Activated CD8-positive, alpha-beta memory T cell treated with anti-CD3 and anti-CD28 coated beads, Interleukin-2, amount 50 U/mL, for 48 hours (primary cell): ENCODE measurements around the gene FASN.
"Not testable (repeated sequence)": the region's sequence is repeated elsewhere in the genome, so short reads cannot be mapped to it uniquely, and the experiment has no call there.

Experiments used
- DNase-seq: peaks from one replicate; pipeline ENCODE4 v3.0.0-alpha.2; 2020

Gene FASN

DNA sequence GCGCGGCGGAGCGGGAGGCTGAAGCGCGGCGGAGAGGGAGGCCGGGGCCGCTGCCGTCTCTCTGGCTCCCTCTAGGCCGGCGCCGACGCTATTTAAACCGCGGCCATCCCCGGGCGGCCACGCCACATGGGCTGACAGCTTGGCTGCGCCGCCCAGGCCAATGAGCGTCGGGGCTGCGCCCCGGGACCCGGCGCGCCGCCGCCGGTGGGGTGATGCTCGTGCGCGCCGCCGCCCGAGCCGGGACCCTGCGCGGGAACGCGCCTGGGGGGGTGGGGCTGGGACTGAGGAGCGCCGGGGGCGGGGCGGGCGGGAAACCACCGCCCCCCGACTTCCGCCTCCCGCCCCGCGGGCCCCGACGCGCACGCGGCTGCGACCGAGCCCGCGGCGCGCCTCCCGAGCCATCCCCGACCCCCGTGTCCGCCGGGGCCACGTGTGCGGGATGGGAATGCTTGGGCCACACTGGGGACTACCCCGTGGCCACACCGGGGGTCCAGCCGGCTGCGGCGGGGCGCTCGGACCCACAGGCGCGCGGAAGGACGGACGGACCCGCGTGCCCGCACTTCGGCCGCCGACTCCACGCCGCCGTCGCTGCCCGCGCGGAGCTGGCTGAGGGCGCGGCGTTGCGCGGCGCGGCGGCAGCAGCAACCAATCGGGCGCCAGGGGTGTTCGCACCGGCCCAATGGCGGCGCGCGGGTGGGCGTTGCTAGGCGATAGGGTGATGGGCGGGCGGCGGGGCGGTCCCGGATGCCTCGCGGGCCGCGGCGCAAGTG is at the start of gene FASN:
Gene FASN, minus strand, starts transcription at position 68 of the 770 bp plus-strand sequence. CDS start 1,791 bp downstream, outside the sequence.
- DNase-seq, result peak; percentile 97

DNA sequence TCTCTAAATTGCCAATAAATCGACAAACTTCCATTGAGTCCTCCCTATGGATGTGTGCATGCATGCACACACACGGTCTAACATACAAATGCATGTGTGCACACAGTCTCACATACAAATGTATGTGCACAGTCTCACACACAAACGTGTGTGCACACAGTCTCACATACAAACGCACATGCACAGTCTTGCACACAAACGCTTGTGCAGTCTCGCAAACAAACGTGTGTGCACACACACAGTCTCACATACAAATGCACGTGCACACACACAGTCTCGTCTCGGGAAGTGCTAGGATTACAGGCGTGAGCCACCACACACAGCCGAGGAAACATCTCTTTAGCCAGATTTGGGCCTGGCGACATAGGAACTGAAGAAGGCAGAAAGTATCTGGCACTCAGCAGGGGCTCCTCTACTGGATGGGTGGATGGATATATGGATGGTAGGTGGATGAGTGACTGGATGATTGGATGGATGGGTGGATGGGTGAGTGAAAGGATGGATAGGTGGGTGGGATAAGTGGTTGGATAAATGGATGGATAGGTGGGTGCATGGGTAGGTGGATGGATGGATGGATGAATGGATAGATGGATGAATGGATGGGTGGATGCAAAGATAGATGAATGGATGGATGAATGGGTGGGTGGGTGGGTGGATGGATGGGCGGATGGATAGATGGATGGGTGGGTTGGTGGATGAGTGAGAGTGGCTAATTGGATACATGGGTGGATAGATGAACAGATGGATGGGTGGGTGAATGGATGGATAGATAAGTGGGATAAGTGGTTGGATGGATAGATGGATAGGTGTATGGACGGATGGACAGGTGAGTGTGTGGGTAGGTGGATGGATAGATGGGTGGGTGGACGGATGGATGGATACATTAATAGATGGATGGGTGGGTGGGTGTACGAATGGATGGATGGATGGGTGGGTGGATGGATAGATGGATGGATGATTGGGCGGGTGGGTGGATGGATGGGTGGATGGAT is 48.9 kb upstream of the FASN start:
- DNase-seq, result no peak

DNA sequence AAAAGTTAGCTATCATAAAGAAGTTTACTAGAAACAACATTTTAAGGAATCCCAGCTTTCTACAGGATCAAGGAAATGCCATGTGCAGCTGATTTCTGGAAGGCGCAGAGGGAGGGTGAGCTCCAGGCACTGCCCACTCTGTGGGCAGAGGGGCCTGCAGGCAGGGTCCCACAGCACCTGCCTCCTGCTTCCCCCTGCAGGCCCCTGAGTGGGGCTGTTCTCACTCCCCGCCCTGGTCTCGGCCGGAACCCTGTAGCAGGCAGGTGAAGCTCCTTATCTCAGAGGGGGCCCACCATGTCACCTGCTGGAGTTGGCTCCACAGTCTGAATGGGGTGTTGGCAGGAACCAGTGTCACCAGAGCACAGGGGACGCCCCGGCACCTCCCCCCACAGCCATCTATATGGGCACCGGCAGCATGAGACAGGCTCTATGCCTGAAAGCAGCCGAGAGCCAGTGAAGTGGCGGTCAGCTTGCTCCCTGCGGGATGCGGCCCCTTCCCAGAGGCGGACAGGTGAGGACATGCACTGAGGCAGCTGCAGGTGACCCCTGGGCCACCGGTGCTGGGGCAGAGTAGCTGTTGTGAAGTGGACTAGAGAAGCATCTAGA is 47.6 kb upstream of the FASN start:
- DNase-seq, result no peak

DNA sequence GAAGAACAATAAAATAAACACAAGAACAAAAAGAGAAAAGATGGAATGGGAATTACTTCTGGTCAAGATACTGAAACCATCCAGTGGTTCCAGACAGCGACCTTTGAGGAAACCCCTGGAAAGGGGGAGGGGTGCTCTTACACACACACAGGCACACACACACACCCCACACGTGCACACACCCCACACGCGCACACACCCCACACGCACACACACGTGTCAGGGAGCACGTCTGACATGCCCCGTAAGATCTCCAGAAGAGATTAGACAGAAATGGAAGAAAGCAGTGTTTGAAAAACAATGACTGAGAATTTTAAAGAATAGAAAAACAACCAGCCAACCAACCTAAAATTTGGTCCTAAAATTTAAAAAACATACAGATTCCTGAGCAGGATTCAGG is 45.3 kb upstream of the FASN start:
- no peak for DNase-seq

- DNase-seq, result not testable (repeated sequence)
These were observed 41.9 kb upstream of the FASN start for GRCh38 chr17:82139961-82140360.

DNA sequence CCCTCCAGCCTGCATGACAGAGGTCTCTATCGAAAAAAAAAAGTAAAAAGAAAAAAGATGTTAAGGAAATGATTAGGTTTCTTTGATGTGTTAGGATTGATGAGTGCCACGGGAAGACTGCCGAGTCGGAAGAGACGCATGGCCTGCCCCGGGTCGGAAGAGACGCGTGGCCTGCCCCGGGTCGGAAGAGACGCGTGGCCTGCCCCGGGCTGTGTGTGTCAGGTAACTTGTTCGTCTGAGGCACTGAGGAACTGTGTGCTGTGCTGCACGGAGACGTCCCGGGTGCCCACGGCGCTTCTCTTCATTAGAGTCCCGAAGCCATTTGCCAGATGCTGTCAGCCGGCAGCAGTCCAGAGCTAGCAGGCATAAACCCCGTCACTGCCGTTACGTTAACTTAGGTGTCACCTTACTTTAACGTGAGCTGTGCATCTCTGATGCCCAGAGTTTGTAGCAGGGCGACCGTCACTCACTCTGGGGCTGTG is 40.5 kb upstream of the FASN start:
- DNase-seq, result no peak

GRCh38 chr17:82134101-82134500 is 36.1 kb upstream of the FASN start:
- no peak for DNase-seq

DNA sequence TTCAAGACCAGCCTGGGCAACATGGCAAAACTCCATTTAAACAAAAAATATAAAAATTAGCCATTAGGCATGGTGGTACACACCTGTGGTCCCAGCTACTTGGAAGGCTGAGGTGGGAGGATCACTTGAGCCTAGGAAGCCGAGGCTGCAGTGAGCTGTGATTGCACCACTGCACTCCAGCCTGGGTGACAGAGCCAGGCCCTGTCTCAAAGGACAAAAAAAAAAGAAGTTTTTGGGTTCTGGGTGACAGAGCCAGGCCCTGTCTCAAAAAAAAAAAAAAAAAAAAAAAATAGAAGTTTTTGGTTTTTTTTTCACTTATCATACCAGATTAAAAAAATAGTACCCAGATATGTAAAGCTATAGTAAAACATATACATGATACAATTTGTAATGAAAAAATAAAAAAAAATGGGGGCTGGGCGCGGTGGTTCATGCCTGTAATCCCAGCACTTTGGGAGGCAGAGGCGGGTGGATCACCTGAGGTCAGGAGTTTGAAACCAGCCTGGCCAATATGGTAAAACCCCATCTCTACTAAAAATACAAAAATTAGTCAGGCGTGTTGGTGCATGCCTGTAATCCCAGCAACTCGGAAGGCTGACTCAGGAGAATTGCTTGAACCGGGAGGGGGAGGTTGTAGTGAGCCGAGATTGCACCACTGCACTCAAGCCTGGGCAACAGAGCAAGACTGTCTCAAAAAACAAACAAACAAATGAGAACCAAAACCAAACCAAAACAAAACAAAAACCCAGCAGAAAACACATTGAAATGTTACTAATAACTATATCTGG is 35.3 kb upstream of the FASN start:
- DNase-seq, result not testable (repeated sequence)

- DNase-seq, result no peak
These were observed 31.1 kb upstream of the FASN start for GRCh38 chr17:82129095-82129494.

DNA sequence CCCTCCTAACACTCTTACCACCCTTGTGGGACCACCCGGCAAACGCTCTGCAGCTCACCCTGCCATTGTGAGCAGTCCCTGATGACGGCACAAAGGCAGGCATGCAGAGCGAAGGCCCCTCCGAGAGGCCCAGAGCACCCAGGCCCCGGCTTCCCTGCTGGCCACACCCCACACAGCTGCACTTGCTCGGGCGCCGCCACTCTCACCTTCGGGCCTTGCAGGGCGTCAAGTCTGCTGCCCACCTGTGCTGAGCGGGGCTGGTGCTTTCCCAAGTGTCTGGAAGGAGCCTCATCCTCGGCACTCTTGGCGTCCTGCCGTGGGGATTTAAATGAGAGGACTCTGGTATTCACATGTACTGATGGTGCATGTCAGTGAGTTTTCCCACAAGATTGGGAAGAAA is 30.3 kb upstream of the FASN start:
- no peak for DNase-seq

GRCh38 chr17:82127704-82128103 is 29.7 kb upstream of the FASN start:
- DNase-seq, result no peak

GRCh38 chr17:82127315-82127595 is 29.2 kb upstream of the FASN start:
- DNase-seq, result no peak

DNA sequence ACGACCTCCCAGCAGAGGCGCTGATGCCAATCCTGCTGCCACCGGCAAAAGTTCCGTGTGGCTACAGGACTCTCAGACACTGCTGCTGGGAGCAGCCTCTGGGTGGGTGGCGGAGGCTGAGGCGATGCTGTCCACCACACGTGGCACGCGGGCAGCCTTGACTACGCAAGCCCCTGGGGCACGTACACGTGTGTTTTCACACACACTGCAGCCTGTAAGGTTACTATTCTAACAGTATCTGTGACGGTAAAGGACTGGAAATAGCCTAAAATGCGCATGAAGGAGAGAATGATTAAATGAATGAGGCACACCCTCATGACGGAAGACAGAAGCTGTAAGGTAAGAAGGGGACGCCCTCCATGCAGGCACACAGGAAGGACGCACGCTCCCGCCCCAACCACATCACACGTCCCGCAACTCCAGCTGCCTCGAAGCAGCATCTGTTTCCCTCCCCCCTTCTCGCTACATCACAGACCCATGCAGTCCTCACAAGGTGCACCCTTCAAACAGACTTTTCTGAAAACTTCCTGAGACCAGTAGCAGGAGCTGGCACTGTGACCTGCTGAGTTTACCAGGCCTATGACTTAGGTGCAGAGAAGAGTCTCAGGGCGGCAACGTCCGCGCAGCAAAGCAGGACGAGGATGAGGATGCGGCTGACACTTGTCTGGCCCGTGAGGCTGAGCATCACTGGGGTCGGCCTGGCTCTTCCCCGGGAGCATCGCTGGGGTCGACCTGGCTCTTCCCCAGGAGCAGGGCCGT is 28.7 kb upstream of the FASN start:
- peak; percentile 79 for DNase-seq

- no peak for DNase-seq
These were observed 26.1 kb upstream of the FASN start for GRCh38 chr17:82124101-82124500.

- no peak for DNase-seq
These were observed 23.9 kb upstream of the FASN start for GRCh38 chr17:82121660-82122629.

DNA sequence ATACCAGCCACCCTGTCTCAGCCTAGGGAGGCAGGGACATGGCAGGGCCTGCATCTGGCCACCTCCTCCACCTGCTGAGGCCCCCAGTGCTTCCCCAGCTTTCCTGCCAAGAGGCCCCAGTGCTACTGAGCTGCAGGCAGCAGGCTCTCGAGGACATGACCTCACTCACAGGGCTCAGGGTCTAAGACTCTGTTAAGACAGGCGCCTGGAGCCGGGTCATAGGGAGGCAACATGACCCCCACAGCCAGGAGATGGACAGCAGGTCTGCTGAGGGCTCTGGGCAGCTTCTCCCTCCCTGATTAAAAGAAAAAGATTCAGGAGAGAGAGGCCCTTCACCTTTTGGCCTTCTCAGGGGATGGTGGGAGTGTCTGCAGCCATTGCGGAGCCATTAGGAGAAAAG is 23.2 kb upstream of the FASN start:
- no peak for DNase-seq

DNA sequence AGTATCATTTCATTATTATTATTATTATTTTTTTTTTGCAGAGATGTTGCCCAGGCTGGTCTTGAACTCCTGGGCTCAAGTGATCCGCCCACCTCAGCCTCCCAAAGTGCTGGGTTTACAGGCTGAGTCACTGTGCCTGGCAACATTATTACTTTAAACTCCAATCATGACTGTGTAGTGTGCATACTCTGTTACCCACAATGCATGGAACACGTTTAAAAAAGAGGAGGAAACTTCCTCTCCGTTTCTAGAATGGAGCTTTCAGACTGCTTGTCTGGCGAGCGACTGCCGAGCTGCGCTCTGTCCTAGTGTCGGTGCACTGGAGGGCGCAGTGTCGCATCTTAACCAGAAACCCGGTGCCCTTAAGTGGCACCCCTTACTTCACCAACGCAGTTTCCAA is 22.1 kb upstream of the FASN start:
- no peak for DNase-seq

- DNase-seq, result no peak
These were observed 20.9 kb upstream of the FASN start for GRCh38 chr17:82118815-82119380.

DNA sequence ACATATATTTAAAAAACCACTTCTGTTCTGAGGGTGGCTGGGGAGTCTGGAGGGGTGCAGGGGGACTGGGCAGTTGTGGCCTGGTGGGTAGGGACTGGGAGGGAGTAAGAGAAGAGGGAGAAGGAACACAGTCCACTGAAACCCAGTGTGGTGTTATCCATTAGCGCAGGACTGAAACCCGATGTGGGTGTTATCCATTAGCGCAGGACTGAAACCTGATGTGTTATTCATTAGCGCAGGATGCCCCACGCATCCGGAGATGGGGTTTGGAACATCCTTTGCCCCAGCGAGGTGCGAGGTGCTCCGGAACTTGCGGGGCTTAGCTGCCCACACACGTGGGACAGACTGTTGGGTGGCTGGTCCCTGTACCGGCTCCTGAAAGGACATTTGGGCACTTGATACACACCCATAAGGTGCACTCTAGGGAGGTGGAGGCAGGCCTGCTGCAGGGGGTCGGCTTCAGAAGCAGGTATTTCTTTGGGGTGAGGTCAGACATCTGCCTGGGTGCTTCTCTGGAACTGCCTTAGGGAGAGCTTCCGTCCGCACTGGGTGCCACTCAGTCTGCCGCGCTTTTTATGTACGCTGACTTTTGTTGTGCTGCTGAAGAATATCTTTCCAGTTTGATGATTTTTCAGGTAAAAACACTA is 20.3 kb upstream of the FASN start:
- DNase-seq, result no peak
